ENCODE results near the gene PLET1. TPM values are rescaled to one million over a fixed set of nuclear protein-coding genes. Genes with fewer than 3 reads are reported as not detected.

The PLET1 gene
- total and polyA plus RNA-seq, 2 donors (not counting 3 experiments of a cell fraction or from before 2014, with no cell fraction given), result not detected

DNA sequence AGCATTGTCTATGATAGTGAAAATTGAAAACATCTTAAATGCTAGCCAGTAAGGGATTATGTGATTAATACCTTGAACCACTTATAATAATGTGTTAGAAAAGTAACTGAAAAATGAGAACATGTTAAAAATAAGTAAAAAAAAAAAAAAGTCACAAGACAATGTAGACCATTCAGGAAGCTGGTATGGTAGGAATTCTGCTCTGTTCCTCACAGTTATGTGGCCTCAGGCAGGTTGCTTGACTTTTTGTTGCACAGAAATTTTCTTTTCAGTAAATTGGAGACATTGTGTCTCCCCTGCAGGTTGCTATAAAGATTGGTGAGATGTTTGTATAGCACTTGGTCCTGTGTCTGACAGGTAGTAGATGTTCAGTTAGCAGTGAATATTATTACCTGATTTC, 17.3 kb upstream of the PLET1 start:
- Histone ChIP-seq H4K20me1 (replicated peaks; ENCODE audit: control insufficient read depth, extremely low read depth, insufficient read depth, low read length) (no peaks in the 10 kb centered on the region), H3K9ac (replicated peaks; ENCODE audit: extremely low read depth, insufficient read depth, low read length) (no peak overlapping the region), H3K4me3 (replicated peaks in 1 of 3; ENCODE audit: insufficient read depth in 1 of 3, low read depth in 1 of 3, low read length in 3 of 3) (no peak overlapping the region), H3K9me3 (replicated peaks; ENCODE audit: control insufficient read depth, insufficient read depth, low read length) (no peaks in the 10 kb centered on the region), H3K79me2 (ENCODE audit: control insufficient read depth, insufficient read depth, low read length) (no peaks in the 10 kb centered on the region), H3K4me1 (ENCODE audit: control insufficient read depth, extremely low read depth, insufficient read depth, low read length) (peaks cover 6% of the 10 kb centered on the region), H3K27me3 (ENCODE audit: control insufficient read depth in 2 of 2, insufficient read depth in 2 of 2, low read length in 2 of 2) (peaks cover 4 to 9% of the 10 kb centered on the region in 2 experiments), H2AFZ (ENCODE audit: low read depth, low read length) (no peak overlapping the region), H3K4me2 (ENCODE audit: insufficient read depth, low read length) (no peak overlapping the region), H3K9me1 (replicated peaks; ENCODE audit: control insufficient read depth, extremely low read depth, insufficient read depth, low read length) (no peaks in the 10 kb centered on the region), H3K27ac (ENCODE audit: insufficient read depth, low read depth, low read length) (no peak overlapping the region), H3K36me3 (ENCODE audit: control insufficient read depth in 2 of 2, extremely low read depth in 1 of 2, insufficient read depth in 2 of 2, low read length in 2 of 2) (no peaks in the 10 kb centered on the region)
- CTCF ChIA-PET, result interaction anchor here (4.7 to 15.2 kb wide), 2 partner anchors 60 to 1012 kb away, joined by 49 to 540 read pairs; no protein-coding TSS in a partner anchor
- FAIRE-seq (no peak), DNase-seq (ENCODE audit: low read depth, low spot score) (no peak)
- POLR2A ChIA-PET, result no interaction called here
- intact Hi-C loops (cut with micrococcal nuclease), result no loop called here
- TF ChIP-seq POLR2A (IDR thresholded peaks at IDR 0.05; ENCODE audit: low read depth, low read length), result no peak
- no peak for TF ChIP-seq JUN (IDR thresholded peaks at IDR 0.05; ENCODE audit: borderline replicate concordance, insufficient read depth, insufficient read length, low read depth)
- no peak for TF ChIP-seq POLR2AphosphoS5 (IDR thresholded peaks at IDR 0.05; ENCODE audit: insufficient read depth, low read depth, low read length)
- TF ChIP-seq EZH2 (IDR thresholded peaks at IDR 0.05; ENCODE audit: borderline replicate concordance, low read depth, low read length, severe bottlenecking), result no peak
- no peak for TF ChIP-seq MAX (IDR thresholded peaks at IDR 0.05; ENCODE audit: insufficient read depth, insufficient read length)
- no peak for TF ChIP-seq CTCF (IDR thresholded peaks at IDR 0.05; ENCODE audit: extremely low read depth in 1 of 2, insufficient read depth in 1 of 2, low read depth in 1 of 2, low read length in 2 of 2)
- TF ChIP-seq FOS (IDR thresholded peaks at IDR 0.05; ENCODE audit: borderline replicate concordance, insufficient read depth, low read length), result no peak
- TF ChIP-seq GATA2 (IDR thresholded peaks at IDR 0.05; ENCODE audit: insufficient read depth, insufficient read length, low read depth, low read length), result no peak
- TF ChIP-seq MYC (IDR thresholded peaks at IDR 0.05; ENCODE audit: low read depth, low read length), result no peak
- BruUV-seq (replicated peaks), result no TSS peak
- dilution Hi-C loops (cut with MboI; ENCODE audit: extremely low pct_ligation_motif_present, low sequenced_read_pairs), result no loop called here

Data from endothelial cell of umbilical vein (primary cell).